Fibroblast of lung (primary cell): ENCODE results near the gene HPCAL1. TPM values are rescaled to one million over a fixed set of nuclear protein-coding genes. Genes with fewer than 3 reads are reported as not detected.
A peak's percentile ranks its signal among the peaks of the same experiment; 100 is the strongest.

Experiments used
- DNase-seq, 2 donors: peaks; one replicate each; pipeline versions ENCODE4 v3.0.0 to v3.0.0-alpha.2; 2010; ENCODE audit warnings: low read depth in 2 of 2
- H2AFZ ChIP-seq: 2 replicates; pipeline ENCODE4 v1.5.1; 2012; ENCODE audit warnings: low read length, control low read depth, inconsistent platforms
- H3K27ac ChIP-seq: 2 replicates; pipeline ENCODE4 v1.5.1; 2011; ENCODE audit warnings: low read length, control low read depth; ENCODE audit not compliant: insufficient read depth
- H3K27me3 ChIP-seq: 2 replicates; pipeline ENCODE4 v1.5.1; 2011; ENCODE audit warnings: mild to moderate bottlenecking, low read length; ENCODE audit not compliant: control insufficient read depth, insufficient read depth
- H3K36me3 ChIP-seq: 2 replicates; pipeline ENCODE4 v1.5.1; 2011; ENCODE audit warnings: low read length; ENCODE audit not compliant: control insufficient read depth, insufficient read depth
- H3K4me1 ChIP-seq: 2 replicates; pipeline ENCODE4 v1.5.1; 2011; ENCODE audit warnings: low read length; ENCODE audit not compliant: control insufficient read depth, insufficient read depth; ENCODE audit errors: extremely low read depth
- H3K4me2 ChIP-seq: 2 replicates; pipeline ENCODE4 v1.5.1; 2011; ENCODE audit warnings: low read length, control low read depth; ENCODE audit not compliant: insufficient read depth; ENCODE audit errors: extremely low read depth
- H3K4me3 ChIP-seq, 4 experiments: fragments of 200-600 bp in 1 of 4; sonication (generic) in 1 of 4; replicated peaks in 1 of 4; 2 replicates each; pipeline ENCODE4 v1.5.1; 2011 to 2016; ENCODE audit warnings: low read length in 4 of 4, low read depth in 3 of 4, mild to moderate bottlenecking in 3 of 4, control low read depth in 2 of 4, inconsistent platforms in 1 of 4, mixed read lengths in 1 of 4; ENCODE audit not compliant: insufficient read depth in 1 of 4; ENCODE audit errors: control extremely low read depth in 1 of 4
- H3K79me2 ChIP-seq: 2 replicates; pipeline ENCODE4 v1.5.1; 2012; ENCODE audit warnings: mild to moderate bottlenecking, low read length, inconsistent platforms; ENCODE audit not compliant: control insufficient read depth, insufficient read depth
- H3K9ac ChIP-seq: 2 replicates; pipeline ENCODE4 v1.5.1; 2011; ENCODE audit warnings: mild to moderate bottlenecking, low read length, control low read depth; ENCODE audit not compliant: insufficient read depth
- H3K9me3 ChIP-seq: 2 replicates; pipeline ENCODE4 v1.5.1; 2012; ENCODE audit warnings: low read depth, low read length; ENCODE audit not compliant: control insufficient read depth, insufficient read depth
- H4K20me1 ChIP-seq: 2 replicates; pipeline ENCODE4 v1.5.1; 2011; ENCODE audit warnings: low read length; ENCODE audit not compliant: control insufficient read depth, insufficient read depth; ENCODE audit errors: extremely low read depth
- EZH2 ChIP-seq: IDR thresholded peaks from 2 replicates; pipeline ENCODE4 v1.5.1; 2012; ENCODE audit warnings: low read length, control low read depth, mild to moderate bottlenecking; ENCODE audit errors: missing control alignments
- polyA plus RNA-seq, 2 donors: library from polyadenylated mRNA; depleted of rRNA in 1 of 2; stranded (reverse) in 1 of 2; unstranded in 1 of 2; fragments of >200 nt; gene quantifications; 2 replicates each; pipeline ENCODE4 v1.2.1, GENCODE V29; 2011 to 2012; ENCODE audit warnings: missing spikeins in 1 of 2
- total RNA-seq: library from RNA; depleted of rRNA; stranded (reverse); fragments of >200 nt; gene quantifications from 2 replicates; pipeline ENCODE4 v1.2.1, GENCODE V29; 2014
- TF ChIP-seq, protein P1 (sequence below), 2 donors: IDR thresholded peaks in 1 of 2; conservative IDR thresholded peaks in 1 of 2; 1 replicate in 1 of 2; 2 replicates in 1 of 2; pipeline ENCODE4 v1.5.1; 2011 to 2012; ENCODE audit warnings: low read length in 2 of 2, control low read depth in 1 of 2, inconsistent platforms in 1 of 2, low read depth in 1 of 2, mild to moderate bottlenecking in 1 of 2

The HPCAL1 gene
- total and polyA plus RNA-seq, 2 donors (not counting 1 experiment from before 2014, with no cell fraction given), result 11.4 to 34.5 TPM

DNA sequence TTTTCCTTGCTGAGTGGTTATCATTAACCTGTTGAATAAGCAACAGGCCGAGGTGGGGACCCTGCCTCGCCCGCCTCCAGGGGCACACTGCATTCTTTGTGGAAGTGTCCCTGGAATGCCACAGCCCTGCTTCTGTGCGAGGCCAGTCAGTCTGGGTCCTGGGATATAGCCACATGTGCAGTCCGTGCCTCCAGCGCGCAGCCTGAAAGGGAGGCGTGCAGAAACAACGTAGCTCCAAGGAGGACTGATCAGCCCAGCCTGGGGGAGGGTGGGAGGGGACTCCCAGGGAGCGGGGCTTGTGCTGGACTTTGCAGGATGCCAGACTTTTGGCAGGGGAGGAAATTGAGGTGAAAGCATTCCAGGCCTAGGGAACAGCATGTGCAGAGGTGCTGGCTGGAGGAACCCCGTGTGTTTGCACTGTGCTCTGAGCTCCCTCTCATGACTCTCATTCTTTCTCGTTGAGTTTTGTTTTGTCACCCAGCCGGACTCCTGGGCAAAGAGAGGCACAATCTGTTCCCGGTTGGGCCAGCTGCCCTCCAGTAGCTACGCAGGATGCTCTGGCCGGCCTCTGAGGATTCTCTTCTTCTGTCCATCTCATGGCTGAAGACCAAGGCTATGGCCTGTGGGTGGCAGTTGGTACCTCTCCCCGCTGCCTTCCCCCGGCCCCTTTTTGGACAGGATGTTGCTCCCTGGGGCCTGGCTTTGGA, 39.7 kb downstream of the HPCAL1 start:
- Histone ChIP-seq H3K9ac (no peak overlapping the region), H3K9me3 (no peaks in the 10 kb centered on the region), H3K36me3 (no peaks in the 10 kb centered on the region), H3K4me2 (no peak overlapping the region), H3K4me1 (no peaks in the 10 kb centered on the region), H3K27ac (no peak overlapping the region), H3K79me2 (no peaks in the 10 kb centered on the region), H3K4me3 (no peak overlapping the region), H4K20me1 (no peaks in the 10 kb centered on the region), H2AFZ (no peak overlapping the region), H3K27me3 (no peaks in the 10 kb centered on the region)
- TF ChIP-seq, protein P1, sequence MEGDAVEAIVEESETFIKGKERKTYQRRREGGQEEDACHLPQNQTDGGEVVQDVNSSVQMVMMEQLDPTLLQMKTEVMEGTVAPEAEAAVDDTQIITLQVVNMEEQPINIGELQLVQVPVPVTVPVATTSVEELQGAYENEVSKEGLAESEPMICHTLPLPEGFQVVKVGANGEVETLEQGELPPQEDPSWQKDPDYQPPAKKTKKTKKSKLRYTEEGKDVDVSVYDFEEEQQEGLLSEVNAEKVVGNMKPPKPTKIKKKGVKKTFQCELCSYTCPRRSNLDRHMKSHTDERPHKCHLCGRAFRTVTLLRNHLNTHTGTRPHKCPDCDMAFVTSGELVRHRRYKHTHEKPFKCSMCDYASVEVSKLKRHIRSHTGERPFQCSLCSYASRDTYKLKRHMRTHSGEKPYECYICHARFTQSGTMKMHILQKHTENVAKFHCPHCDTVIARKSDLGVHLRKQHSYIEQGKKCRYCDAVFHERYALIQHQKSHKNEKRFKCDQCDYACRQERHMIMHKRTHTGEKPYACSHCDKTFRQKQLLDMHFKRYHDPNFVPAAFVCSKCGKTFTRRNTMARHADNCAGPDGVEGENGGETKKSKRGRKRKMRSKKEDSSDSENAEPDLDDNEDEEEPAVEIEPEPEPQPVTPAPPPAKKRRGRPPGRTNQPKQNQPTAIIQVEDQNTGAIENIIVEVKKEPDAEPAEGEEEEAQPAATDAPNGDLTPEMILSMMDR (conservative IDR thresholded peaks at IDR 0.05 in 1 of 2, IDR thresholded peaks at IDR 0.05 in 1 of 2; ENCODE audit: low read depth in 1 of 2, low read length in 2 of 2), result no peak
- no peak for TF ChIP-seq EZH2
- peak in 1 of 2 donors; percentile 13 for DNase-seq

DNA sequence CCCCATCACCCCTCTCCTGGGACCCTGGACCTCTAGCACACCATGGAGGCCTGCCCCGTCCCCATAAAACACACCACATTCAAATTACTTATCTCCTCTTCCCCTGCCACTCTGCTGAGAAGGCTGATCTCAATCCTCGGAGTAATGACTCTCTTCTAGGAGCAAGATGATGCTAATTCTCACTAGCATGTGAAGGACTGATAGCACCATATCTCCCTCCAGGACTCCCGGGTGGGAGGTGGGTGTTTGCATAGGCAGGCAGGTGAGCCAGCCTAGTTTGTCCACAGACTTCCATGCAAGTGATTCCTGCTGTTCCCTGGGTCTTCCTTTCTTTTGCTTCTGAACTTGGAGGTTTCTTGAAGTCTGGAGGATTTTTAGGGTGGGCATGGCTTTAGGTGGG, 40.5 kb downstream of the HPCAL1 start:
- no peak overlapping the region for H3K9ac ChIP-seq
- H4K20me1 ChIP-seq, result no peaks in the 10 kb centered on the region
- H3K27ac ChIP-seq, result no peak overlapping the region
- TF ChIP-seq EZH2, result no peak
- TF ChIP-seq, protein P1 (conservative IDR thresholded peaks at IDR 0.05 in 1 of 2, IDR thresholded peaks at IDR 0.05 in 1 of 2; ENCODE audit: low read depth in 1 of 2, low read length in 2 of 2), result no peak
- no peaks in the 10 kb centered on the region for H3K27me3 ChIP-seq
- DNase-seq, result no peak
- H3K4me3 ChIP-seq, result no peak overlapping the region
- no peak overlapping the region for H3K4me2 ChIP-seq
- no peaks in the 10 kb centered on the region for H3K9me3 ChIP-seq
- no peaks in the 10 kb centered on the region for H3K4me1 ChIP-seq
- H2AFZ ChIP-seq, result no peak overlapping the region
- H3K36me3 ChIP-seq, result no peaks in the 10 kb centered on the region
- no peaks in the 10 kb centered on the region for H3K79me2 ChIP-seq

DNA sequence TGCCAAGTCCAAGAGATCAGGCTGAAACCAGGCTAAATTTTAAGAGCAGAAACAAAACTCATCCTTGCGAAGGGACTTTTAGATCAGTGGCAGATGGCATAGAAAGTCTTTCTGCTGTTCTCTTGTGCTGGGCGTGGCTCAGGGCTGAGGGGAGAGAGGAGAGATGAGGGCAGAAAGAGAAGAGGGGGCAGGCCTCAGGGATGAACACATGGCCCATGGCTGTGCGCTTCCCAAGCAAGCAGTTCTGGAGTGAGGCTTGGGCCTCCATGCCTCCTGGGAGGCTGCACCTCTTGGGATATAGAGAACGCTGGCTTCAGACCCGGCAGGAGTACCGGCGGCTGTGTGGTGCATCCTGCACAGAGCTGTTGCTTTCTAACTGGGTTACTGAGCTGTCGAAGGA, 41.0 kb downstream of the HPCAL1 start:
- H3K36me3 ChIP-seq, result no peaks in the 10 kb centered on the region
- H3K9ac ChIP-seq, result no peak overlapping the region
- no peaks in the 10 kb centered on the region for H3K9me3 ChIP-seq
- no peaks in the 10 kb centered on the region for H3K4me1 ChIP-seq
- no peaks in the 10 kb centered on the region for H3K79me2 ChIP-seq
- H2AFZ ChIP-seq, result no peak overlapping the region
- no peak overlapping the region for H3K27ac ChIP-seq
- H3K27me3 ChIP-seq, result no peaks in the 10 kb centered on the region
- no peaks in the 10 kb centered on the region for H4K20me1 ChIP-seq
- no peak for DNase-seq
- TF ChIP-seq, protein P1 (conservative IDR thresholded peaks at IDR 0.05 in 1 of 2, IDR thresholded peaks at IDR 0.05 in 1 of 2; ENCODE audit: low read depth in 1 of 2, low read length in 2 of 2), result no peak
- TF ChIP-seq EZH2, result no peak
- H3K4me3 ChIP-seq, result no peak overlapping the region
- no peak overlapping the region for H3K4me2 ChIP-seq
